Panc1 (cell line): ENCODE data around the gene PRDM1. TPM values are rescaled to one million over a fixed set of nuclear protein-coding genes. Genes with fewer than 3 reads are reported as not detected.

Experiments used
- ATAC-seq: fragments of 200-7000 bp; cut with Tn5 transposase; 2 replicates; pipeline ENCODE4 v1.9.1; 2020; ENCODE audit warnings: mild to moderate bottlenecking, moderate library complexity
- BruUV-seq: library from RNA; stranded (reverse); fragments of 400-500 nt; replicated peaks from 2 replicates; lab custom pipeline; 2021; lab: Mats Ljungman, UMichigan
- CTCF ChIA-PET: fragments of 300-600 bp; sonication (Branson Sonifier 250); formaldehyde crosslinking; loops from one replicate; lab custom pipeline; 2022; ENCODE audit warnings: antibody characterized with exemption; lab: Charles Lee
- POLR2A ChIA-PET: fragments of 300-600 bp; sonication (Branson Sonifier 250); formaldehyde crosslinking; loops from one replicate; lab custom pipeline; 2022; ENCODE audit warnings: antibody characterized with exemption; lab: Charles Lee
- DNase-seq: peaks from one replicate; pipeline ENCODE4 v3.0.0-alpha.2; 2010; ENCODE audit warnings: low read depth, low spot score
- H3K27ac ChIP-seq: 2 replicates; pipeline ENCODE4 v1.5.1; 2011; ENCODE audit warnings: mild to moderate bottlenecking, low read length, inconsistent platforms
- H3K27me3 ChIP-seq: fragments of 200-500 bp; sonication (Bioruptor generic); 2 replicates; pipeline ENCODE4 v1.6.0; 2014; ENCODE audit warnings: low read length, inconsistent platforms; ENCODE audit not compliant: control insufficient read depth, insufficient read depth
- H3K36me3 ChIP-seq: fragments of 200-500 bp; sonication (Bioruptor generic); 2 replicates; pipeline ENCODE4 v1.5.1; 2014; ENCODE audit warnings: inconsistent platforms, mild to moderate bottlenecking, low read length, moderate library complexity; ENCODE audit not compliant: control insufficient read depth, insufficient read depth
- H3K4me1 ChIP-seq: 2 replicates; pipeline ENCODE4 v1.5.1; 2011; ENCODE audit warnings: inconsistent platforms, mild to moderate bottlenecking, low read length, moderate library complexity; ENCODE audit not compliant: control insufficient read depth, insufficient read depth
- H3K4me3 ChIP-seq, 2 experiments: 2 replicates each; pipeline ENCODE4 v1.5.1; 2011 to 2012; ENCODE audit warnings: low read depth in 2 of 2, low read length in 2 of 2, mild to moderate bottlenecking in 2 of 2, inconsistent platforms in 1 of 2, moderate library complexity in 1 of 2
- H3K9me3 ChIP-seq: fragments of 200-500 bp; sonication (Bioruptor generic); 2 replicates; pipeline ENCODE4 v1.5.1; 2014; ENCODE audit warnings: low read depth, mild to moderate bottlenecking, inconsistent platforms, low read length, moderate library complexity; ENCODE audit not compliant: control insufficient read depth, insufficient read depth
- POLR2AphosphoS5 ChIP-seq: IDR thresholded peaks from 2 replicates; pipeline ENCODE4 v1.6.1; 2012; ENCODE audit warnings: mild to moderate bottlenecking, low read depth, low read length, moderate library complexity
- SIN3A ChIP-seq: IDR thresholded peaks from 2 replicates; pipeline ENCODE4 v1.6.1; 2012; ENCODE audit warnings: low read depth, mild to moderate bottlenecking, low read length, moderate library complexity, borderline replicate concordance; ENCODE audit not compliant: insufficient read depth
- TCF7L2 ChIP-seq: IDR thresholded peaks from 2 replicates; pipeline ENCODE4 v1.6.1; 2011; ENCODE audit warnings: mild to moderate bottlenecking, low read depth, low read length, inconsistent platforms
- in situ Hi-C: cut with HindIII; loops from 2 replicates; pipeline ENCODE4 v1.10.0; 2016; ENCODE audit warnings: low sequenced_read_pairs, low pct_unique_long_range_greater_than_20kb
- intact Hi-C: fragments of 100-400 bp; cut with micrococcal nuclease; formaldehyde crosslinking; loops from one replicate; pipeline ENCODE4 v1.10.0; 2022; ENCODE audit not compliant: unreplicated experiment
- total RNA-seq: library from RNA; stranded (reverse); gene quantifications from one replicate; pipeline ENCODE4 v1.2.1, GENCODE V29; 2021; ENCODE audit not compliant: unreplicated experiment
- TF ChIP-seq, protein P1 (sequence below): fragments of 450-650 bp; IDR thresholded peaks from 2 replicates; pipeline ENCODE4 v1.5.1; 2017; ENCODE audit warnings: mild to moderate bottlenecking
- TF ChIP-seq, protein P2 (sequence below), 2 experiments: IDR thresholded peaks; 2 replicates each; pipeline ENCODE4 v1.6.1; 2011 to 2012; ENCODE audit warnings: low read depth in 2 of 2, control low read depth in 1 of 2, low read length in 1 of 2, mild to moderate bottlenecking in 1 of 2, moderate library complexity in 1 of 2; ENCODE audit not compliant: insufficient read depth in 1 of 2

Gene PRDM1
- total RNA-seq, 1 experiment from 2014 or later: 2.6 TPM

DNA sequence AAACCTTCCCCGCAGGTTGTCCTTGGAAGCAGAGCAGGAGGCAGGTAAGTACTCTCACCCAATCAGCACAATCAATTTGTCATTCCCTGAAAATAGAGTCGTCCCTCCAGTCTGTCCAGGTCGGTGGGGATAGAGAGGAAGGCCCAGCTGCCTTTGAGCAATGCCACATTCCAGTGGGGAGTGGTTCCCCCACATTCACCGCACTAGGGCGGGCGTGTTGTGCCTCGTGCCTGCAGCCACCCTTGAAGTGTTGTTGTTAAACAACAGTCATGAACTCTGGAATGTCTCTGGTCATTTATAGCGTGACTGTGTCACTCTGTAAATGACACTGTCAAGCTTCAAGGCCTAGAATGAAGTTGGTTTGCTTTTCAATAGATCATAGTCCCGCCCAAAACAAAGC lies 33.4 kb downstream of the PRDM1 start:
- Histone ChIP-seq H3K9me3 (no peaks in the 10 kb centered on the region), H3K27me3 (no peaks in the 10 kb centered on the region), H3K4me3 (no peak overlapping the region), H3K36me3 (no peaks in the 10 kb centered on the region), H3K4me1 (no peaks in the 10 kb centered on the region), H3K27ac (no peak overlapping the region)
- in situ Hi-C loops: no loop called here
- no peak for ATAC-seq
- intact Hi-C loops: no loop called here
- DNase-seq: no peak
- no TSS peak for BruUV-seq
- POLR2A ChIA-PET: no interaction called here
- TF ChIP-seq, protein P1, sequence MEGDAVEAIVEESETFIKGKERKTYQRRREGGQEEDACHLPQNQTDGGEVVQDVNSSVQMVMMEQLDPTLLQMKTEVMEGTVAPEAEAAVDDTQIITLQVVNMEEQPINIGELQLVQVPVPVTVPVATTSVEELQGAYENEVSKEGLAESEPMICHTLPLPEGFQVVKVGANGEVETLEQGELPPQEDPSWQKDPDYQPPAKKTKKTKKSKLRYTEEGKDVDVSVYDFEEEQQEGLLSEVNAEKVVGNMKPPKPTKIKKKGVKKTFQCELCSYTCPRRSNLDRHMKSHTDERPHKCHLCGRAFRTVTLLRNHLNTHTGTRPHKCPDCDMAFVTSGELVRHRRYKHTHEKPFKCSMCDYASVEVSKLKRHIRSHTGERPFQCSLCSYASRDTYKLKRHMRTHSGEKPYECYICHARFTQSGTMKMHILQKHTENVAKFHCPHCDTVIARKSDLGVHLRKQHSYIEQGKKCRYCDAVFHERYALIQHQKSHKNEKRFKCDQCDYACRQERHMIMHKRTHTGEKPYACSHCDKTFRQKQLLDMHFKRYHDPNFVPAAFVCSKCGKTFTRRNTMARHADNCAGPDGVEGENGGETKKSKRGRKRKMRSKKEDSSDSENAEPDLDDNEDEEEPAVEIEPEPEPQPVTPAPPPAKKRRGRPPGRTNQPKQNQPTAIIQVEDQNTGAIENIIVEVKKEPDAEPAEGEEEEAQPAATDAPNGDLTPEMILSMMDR: no peak
- CTCF ChIA-PET: no interaction called here

DNA sequence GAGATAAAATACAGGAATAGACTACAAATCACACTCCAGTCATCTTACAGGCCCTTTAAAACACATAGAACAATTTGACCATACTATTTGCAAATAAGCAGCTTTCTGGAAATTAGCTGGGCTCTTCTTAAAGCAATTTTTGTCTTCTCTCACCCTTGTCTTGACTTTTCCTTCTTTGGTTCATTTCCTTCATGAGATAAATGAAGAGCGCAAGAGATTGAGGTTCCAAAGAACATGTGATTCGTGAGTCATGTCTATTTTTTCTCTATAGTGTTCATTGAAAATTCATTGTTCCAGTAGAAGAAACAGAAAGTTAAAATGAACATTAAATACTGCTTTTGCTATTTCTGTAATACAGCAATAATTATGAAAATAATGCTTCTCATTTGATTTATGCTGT lies 33.9 kb downstream of the PRDM1 start:
- Histone ChIP-seq H3K36me3 (no peaks in the 10 kb centered on the region), H3K4me3 (no peak overlapping the region), H3K4me1 (no peaks in the 10 kb centered on the region), H3K27me3 (no peaks in the 10 kb centered on the region), H3K27ac (no peak overlapping the region), H3K9me3 (no peaks in the 10 kb centered on the region)
- in situ Hi-C loops (no loop called here), intact Hi-C loops (no loop called here)
- TF ChIP-seq SIN3A: no peak
- DNase-seq: no peak
- no peak for ATAC-seq
- CTCF ChIA-PET: no interaction called here
- POLR2A ChIA-PET: no interaction called here
- BruUV-seq: no TSS peak

DNA sequence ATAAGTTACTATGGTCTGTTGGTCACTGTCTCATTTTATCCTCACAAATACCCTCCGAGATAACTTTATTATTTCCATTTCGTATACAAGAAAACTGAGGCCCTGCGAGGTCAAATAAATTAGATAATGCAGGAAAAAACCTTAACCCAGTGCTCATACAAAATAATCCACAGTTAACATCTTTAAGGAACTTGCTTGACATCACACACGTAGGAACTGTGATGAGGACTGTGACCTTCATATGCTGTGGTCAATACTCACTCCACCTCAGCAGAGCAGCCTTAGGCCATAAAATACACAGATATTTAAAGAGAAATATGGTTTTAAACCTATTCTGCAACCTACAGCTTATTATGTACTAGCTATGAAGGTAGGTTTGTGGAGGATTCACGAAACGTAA lies 34.3 kb downstream of the PRDM1 start:
- H3K36me3 ChIP-seq: no peaks in the 10 kb centered on the region
- DNase-seq (no peak), ATAC-seq (no peak)
- BruUV-seq: no TSS peak
- TF ChIP-seq TCF7L2 (no peak), SIN3A (no peak), POLR2AphosphoS5 (no peak)
- TF ChIP-seq, protein P2, sequence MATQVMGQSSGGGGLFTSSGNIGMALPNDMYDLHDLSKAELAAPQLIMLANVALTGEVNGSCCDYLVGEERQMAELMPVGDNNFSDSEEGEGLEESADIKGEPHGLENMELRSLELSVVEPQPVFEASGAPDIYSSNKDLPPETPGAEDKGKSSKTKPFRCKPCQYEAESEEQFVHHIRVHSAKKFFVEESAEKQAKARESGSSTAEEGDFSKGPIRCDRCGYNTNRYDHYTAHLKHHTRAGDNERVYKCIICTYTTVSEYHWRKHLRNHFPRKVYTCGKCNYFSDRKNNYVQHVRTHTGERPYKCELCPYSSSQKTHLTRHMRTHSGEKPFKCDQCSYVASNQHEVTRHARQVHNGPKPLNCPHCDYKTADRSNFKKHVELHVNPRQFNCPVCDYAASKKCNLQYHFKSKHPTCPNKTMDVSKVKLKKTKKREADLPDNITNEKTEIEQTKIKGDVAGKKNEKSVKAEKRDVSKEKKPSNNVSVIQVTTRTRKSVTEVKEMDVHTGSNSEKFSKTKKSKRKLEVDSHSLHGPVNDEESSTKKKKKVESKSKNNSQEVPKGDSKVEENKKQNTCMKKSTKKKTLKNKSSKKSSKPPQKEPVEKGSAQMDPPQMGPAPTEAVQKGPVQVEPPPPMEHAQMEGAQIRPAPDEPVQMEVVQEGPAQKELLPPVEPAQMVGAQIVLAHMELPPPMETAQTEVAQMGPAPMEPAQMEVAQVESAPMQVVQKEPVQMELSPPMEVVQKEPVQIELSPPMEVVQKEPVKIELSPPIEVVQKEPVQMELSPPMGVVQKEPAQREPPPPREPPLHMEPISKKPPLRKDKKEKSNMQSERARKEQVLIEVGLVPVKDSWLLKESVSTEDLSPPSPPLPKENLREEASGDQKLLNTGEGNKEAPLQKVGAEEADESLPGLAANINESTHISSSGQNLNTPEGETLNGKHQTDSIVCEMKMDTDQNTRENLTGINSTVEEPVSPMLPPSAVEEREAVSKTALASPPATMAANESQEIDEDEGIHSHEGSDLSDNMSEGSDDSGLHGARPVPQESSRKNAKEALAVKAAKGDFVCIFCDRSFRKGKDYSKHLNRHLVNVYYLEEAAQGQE (IDR thresholded peaks at IDR 0.05; ENCODE audit: insufficient read depth in 1 of 2, low read depth in 2 of 2, low read length in 1 of 2): no peak
- TF ChIP-seq, protein P1: no peak
- H3K27me3 ChIP-seq: no peaks in the 10 kb centered on the region
- no peaks in the 10 kb centered on the region for H3K4me1 ChIP-seq
- ChIA-PET CTCF (no interaction called here), POLR2A (no interaction called here)
- H3K9me3 ChIP-seq: no peaks in the 10 kb centered on the region
- intact Hi-C loops: no loop called here
- no peak overlapping the region for H3K4me3 ChIP-seq
- no peak overlapping the region for H3K27ac ChIP-seq
- in situ Hi-C loops: no loop called here
